ENCODE data around the gene NEK6.

Gene NEK6

DNA sequence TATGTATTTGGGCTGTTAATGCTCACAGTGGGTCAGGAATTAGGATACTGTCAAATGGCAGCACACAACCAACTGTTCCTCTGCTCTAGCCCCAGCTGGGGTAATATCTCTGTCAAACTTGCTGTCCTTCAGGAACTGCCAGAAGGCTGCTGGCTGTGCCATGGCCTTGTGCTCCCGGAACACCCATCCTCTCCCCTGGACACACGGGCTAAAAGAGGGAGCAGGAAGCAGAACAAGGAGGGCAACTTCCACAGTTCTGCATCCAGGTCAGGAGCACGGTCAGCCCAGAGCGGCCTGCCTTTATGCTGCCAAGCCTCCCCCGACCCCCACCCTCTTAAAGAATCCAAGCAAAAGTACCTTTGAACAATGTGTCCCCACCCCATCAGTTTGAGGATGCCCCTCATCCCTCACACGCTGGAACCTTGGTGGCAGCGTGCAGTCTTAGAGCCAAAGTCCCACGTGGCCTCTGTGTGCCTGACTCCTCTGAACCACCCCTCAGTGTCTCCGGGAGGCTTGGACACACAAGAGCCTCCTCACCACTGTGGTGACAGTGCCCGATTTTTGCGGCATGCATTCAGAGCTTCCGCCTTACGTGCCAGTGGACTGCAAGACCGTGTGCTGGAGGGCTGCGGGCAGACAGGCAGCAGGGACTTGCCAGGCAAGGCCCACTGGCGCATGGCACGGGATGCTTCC, 96.7 kb downstream of the NEK6 start:
- DNase-seq (no peak), ATAC-seq (no peak)

DNA sequence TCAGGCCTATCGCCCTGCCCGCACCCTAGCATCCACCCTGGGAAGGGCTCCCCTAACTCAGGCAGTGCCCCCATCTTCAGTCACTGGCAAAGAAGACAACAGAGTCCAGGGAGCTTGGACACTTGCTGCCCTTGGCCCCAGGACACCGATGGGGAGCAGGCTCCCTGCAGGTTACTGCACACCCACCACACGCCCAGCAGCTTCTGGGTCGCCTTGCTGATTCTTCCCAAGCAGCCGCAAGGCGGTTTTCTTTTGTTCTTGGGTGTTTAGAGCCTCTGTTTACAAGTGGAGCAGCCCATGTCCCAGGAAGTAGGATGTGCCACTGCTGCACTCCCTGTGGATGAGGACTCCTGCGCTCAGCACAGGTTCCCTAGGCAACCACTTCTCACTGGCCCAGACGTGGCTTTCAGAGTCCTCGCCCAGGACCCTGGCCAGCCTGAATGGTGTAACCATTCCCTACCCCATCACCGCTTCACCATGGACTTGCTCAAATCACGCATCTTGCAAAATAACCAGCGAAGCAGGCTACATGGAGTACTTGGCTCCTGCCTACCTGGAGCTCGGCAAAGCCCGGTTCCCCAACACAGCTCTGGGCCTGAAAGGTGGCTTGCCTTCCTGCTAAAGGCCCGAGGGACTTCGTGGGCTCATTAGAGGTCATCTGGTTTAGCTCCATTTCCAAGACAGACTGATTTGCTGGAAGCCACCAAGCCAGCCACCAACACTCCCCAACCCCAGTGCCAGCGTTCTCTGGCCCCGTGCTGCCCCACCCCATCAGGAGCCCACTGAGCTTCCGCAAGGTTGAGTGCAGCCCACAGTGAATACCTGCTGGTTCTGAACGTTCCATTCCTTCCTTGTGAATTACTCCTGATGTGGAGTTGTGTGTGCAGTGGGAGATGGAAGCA, 97.5 kb downstream of the NEK6 start:
- ATAC-seq, result no peak
- DNase-seq, result no peak

DNA sequence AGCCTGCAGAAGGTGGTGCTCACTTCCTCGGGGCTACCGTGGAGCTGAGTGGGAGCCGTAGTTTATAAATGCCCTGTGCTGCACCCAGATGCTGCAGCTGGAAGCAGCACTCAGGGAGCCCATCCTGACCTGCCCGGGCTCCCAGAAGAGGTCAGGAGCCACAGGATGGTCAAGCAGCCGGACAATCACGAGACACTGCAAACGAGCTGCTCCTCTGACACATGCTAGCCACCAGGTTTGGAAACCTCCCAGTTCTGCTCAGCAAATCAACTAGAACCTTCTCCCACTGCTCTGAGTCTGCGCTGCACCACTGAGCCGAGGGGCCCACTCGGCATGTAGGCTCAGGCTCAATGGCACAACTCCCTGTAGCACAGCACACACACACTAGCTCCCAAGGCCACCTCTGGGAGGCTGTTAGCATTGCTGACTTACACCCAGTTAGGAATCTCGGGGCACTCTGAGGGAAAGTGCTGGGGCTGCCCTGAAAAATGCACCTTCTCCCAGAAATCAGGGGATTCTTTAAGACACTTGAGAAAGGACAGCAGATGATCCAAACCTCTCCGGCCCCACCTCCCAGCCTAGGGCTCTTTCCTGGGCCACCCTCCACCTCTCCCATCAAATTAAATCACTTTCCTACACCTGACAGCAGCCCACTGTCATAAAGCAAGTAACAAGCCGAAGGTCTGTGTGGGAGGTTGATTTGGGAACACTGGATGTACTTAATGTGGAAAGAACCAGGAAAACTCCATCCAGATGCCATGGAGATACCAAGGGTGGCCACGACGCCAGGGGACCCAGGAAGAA, 98.4 kb downstream of the NEK6 start:
- no peak for ATAC-seq
- no peak for DNase-seq

- ATAC-seq (no peak), DNase-seq (no peak)
These were observed 99.1 kb downstream of the NEK6 start for GRCh38 chr9:124356745-124357390.

- ATAC-seq (no peak), DNase-seq (no peak)
These were observed 100.1 kb downstream of the NEK6 start for GRCh38 chr9:124357721-124358361.

DNA sequence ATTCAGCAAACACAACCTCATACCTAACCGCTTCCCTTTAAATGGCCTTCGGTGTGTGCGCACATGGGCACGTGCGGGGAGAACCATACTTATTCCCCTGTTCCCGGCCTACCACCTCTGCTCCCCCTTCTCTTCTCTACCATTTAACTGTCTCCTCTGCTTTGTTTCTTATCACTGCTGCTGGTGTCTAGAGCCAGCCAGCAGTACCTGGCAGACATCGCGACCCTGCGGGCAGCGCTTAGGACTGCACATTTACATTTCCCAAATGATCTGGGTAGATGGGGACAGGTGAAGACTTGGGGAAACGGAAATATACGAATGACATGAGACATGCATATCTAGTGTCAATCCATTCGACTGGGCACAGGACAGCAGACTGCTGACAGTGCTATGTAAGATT, 100.9 kb downstream of the NEK6 start:
- DNase-seq (no peak), ATAC-seq (no peak)

GRCh38 chr9:124359426-124359825, 101.7 kb downstream of the NEK6 start:
- DNase-seq (no peak), ATAC-seq (no peak)

- no peak for ATAC-seq
- DNase-seq, result no peak
These were observed 102.3 kb downstream of the NEK6 start for GRCh38 chr9:124359855-124360678.

DNA sequence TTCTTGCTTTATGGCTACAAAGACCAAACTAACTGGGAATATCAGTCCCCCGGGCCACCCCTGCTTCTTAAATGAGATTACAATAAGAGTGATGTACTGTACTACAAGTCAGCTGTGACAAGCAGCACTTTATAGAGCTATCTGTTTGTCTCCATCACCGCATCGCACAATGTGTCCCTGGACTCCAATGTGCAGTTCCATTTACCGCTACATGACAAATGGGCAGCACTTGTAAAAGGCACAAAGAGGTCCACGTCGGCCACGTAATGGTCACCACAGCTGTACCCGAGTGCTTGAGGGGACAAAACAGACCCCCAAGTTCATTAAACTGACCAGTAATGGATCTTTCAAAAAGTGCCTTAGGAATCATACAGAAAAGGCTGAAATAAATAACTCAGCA, 103.4 kb downstream of the NEK6 start:
- DNase-seq (no peak), ATAC-seq (no peak)

- no peak for ATAC-seq
These were observed 105.8 kb downstream of the NEK6 start for GRCh38 chr9:124363326-124364096.

DNA sequence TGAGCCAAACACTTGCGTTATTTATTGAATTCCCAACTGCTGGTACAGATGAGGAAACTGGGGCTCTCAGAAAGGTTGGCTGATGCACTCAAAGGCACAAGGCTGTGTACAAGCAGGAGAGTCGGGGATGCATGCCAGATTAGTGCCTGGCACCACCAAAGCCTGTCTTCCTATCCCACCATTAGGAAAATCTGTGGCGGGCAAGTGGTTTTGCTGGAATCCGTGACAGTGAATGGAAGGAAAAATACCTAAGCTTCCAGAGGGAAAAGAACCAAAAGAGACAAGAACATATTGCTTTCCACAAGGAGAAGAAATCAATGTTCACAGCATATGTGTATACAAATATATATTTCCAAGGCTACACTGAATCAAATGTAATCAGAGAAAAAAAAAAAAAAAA, 106.4 kb downstream of the NEK6 start:
- DNase-seq, result no peak
- no peak for ATAC-seq

More at GRCh38 chr9:124363326-124364096, 105.8 kb downstream of the NEK6 start:
- DNase-seq, result no peak

GRCh38 chr9:124365036-124365435, 107.3 kb downstream of the NEK6 start:
- ATAC-seq (no peak), DNase-seq (no peak)

DNA sequence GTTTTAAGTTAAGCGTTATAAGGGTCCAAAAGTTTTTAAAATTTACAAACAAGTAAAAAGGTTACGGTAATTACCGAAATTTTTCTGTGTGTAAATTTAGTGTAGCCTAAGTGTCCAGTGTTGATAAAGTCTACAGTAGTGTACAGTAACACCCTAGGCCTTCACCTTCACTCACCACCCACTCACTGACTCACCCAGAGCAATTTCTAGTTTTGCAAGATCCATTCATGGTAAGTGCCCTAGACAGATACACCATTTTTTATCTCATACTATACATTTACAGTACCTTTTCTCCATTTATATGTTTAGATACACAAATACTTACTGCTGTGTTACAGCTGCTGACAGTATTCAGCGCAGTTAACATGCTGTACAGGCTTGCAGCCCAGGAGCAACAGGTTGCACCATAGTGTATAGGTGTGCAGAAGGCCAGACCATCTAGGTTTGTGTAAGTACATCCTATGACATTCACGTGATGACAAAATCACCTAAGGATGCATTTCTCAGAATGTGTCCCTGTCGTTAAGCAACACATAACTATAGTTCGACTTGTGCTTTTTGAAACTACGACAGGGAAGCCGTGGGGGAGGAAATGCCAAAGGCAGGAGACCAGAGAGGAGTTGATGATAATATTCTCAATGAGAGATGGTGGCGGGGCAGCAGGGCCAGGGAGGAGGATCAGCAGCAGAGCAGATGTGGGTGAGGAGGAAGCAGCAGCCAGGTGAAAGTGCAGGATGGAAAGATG, 108.9 kb downstream of the NEK6 start:
- ATAC-seq (no peak), DNase-seq (no peak)

DNA sequence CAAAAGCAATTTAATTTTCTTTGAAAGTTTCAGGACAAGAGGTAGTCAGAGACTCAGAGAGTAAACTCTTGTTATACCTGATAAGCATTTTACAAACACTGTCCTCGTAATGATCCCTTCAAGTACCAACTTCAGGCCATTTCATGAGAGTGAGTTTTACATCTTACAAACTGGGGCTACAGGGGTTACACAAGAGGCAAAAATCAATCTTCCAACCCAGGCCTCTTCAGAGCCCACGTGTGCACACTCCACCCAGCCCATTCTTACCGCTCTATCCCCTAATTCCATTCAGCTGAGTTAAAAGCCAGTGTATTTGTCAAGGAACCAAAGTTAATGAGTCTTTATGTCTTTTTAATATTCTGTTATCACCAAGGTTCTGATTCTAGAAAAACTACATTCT, 110.9 kb downstream of the NEK6 start:
- DNase-seq (no peak), ATAC-seq (no peak)

DNA sequence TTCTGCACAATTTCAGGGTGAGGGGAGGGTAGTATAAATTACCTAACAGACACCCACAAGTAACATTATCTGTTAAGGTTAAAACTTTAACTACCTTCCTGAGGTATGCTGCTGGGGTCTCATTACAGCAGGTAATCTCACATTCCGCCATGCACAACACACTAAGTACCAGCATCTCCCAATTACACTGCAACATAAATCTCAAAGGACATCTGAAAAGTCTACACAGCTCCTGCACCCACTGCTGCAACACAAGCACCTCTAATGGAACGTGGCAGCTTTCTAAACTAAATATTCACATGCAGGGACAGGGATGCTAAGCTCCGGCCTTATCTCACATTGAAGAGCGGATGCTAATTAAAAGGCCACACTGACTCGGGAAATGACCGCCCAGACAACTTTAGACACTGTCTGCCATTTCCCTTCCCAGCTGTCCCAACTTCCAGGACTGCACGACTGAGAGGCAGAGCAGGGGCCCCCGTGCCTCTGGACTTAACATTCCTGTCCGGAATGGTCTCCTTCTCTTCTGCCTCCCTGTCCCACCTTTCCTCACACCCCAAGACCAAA, 111.6 kb downstream of the NEK6 start:
- ATAC-seq (no peak), DNase-seq (no peak)

DNA sequence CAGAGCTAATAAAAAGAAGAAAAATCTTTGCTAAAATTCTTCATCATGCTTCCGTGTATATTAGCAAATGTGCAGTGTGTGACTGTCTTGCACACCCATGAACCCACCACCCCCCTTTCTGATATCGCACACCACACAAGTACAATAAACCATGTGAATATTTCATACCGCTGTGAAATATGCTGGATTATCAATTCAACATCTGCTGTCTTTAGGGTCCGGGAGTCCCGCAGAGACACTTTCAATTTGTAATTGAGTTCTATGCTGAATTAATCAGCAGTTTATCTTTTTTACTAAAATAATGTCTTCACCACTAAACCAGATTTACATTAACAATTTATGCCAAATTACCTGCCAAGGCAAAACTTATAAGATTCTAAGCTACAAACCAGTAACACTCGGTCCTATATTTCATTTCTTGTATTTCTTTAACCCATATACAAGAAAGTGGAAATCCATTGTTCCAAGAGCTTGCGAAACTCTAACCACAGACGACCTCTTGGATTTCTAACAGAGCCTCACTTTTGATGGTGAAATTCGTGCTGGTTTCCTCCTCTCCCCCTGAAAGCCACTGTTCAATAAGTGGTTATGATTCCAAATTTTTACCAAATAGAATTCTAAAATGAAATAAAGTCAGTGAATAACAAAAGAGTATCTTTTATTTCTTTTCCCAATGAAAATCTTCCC, 113.3 kb downstream of the NEK6 start:
- ATAC-seq, result no peak
- DNase-seq, result no peak

DNA sequence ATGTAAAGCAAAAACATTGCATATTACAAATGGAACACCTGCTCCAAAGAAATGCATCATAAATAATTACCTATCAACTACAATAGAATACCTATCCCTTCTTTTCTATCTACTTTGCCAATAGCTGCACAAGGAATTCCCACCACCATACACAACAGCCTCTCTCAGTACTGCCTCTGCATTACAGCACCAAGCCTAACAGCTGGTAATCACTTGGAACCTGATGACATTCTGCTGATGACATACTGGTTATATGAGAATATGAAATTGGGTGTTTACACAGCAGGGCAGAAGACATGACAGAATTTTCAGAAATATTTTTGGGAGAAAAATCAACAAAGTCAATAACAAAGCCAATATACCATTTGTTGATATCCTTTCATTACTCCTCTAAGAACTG, 114.3 kb downstream of the NEK6 start:
- ATAC-seq, result no peak
- DNase-seq, result no peak

DNA sequence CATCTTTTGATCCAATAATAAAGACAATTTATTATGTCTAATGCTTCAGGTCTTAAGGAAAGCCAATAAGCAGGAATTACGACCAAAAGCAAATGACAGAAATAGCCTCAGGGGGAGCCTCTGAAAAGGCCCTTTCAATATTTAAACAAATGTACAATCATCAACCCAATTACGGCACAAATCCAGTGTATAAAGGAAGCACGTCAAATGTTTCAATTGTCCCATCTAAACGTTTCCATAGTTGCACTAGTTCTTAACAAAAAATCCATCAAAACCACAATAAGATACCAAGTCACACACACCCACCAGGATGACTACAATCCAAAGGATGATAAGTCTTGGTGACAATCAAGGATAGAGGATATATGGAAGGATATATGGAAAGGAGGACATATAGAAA, 115.6 kb downstream of the NEK6 start:
- DNase-seq, result no peak
- no peak for ATAC-seq
